IMR-90 (cell line): ENCODE results near the gene PDIA2. TPM values are rescaled to one million over a fixed set of nuclear protein-coding genes. Genes with fewer than 3 reads are reported as not detected.

Source experiments
- ATAC-seq: fragments of 200-7000 bp; cut with Tn5 transposase; 2 replicates; pipeline ENCODE4 v1.9.1; 2020; ENCODE audit warnings: low read depth, mild to moderate bottlenecking, moderate library complexity
- BruUV-seq: library from RNA; stranded (reverse); fragments of 400-500 nt; replicated peaks from 2 replicates; lab custom pipeline; 2021; lab: Mats Ljungman, UMichigan
- CTCF ChIA-PET: fragments of 300-600 bp; formaldehyde crosslinking; extraction: SDS; loops from one replicate; lab custom pipeline; 2021; ENCODE audit warnings: antibody characterized with exemption; lab: Yijun Ruan, JAX
- POLR2A ChIA-PET: fragments of 300-600 bp; sonication (Branson Sonifier 250); formaldehyde crosslinking; loops from one replicate; lab custom pipeline; 2022; ENCODE audit warnings: antibody characterized with exemption; ENCODE audit not compliant: unreplicated experiment; lab: Charles Lee
- DNase-seq: peaks from one replicate; pipeline ENCODE4 v3.0.0; 2013
- H2AFZ ChIP-seq: replicated peaks from 2 replicates; pipeline ENCODE3; 2013; ENCODE audit warnings: low read length, mild to moderate bottlenecking; ENCODE audit not compliant: poor library complexity
- H2AK5ac ChIP-seq: 2 replicates; pipeline ENCODE4 v1.6.1; 2013; ENCODE audit warnings: low read depth, low read length, inconsistent platforms
- H2AK9ac ChIP-seq: replicated peaks from 2 replicates; pipeline ENCODE3; 2013; ENCODE audit warnings: mild to moderate bottlenecking, low read depth, low read length, moderate library complexity; ENCODE audit not compliant: poor library complexity
- H2BK120ac ChIP-seq: 2 replicates; pipeline ENCODE4 v1.6.1; 2013; ENCODE audit warnings: low read depth, low read length, inconsistent platforms
- H2BK15ac ChIP-seq: 3 replicates; pipeline ENCODE4 v1.6.1; 2013; ENCODE audit warnings: low read depth, low read length, inconsistent platforms
- H2BK20ac ChIP-seq: 2 replicates; pipeline ENCODE4 v1.6.1; 2013; ENCODE audit warnings: low read depth, mild to moderate bottlenecking, inconsistent platforms, low read length, moderate library complexity
- H2BK5ac ChIP-seq: 2 replicates; pipeline ENCODE4 v1.6.1; 2013; ENCODE audit warnings: mild to moderate bottlenecking, low read depth, low read length, inconsistent platforms; ENCODE audit not compliant: poor library complexity, severe bottlenecking
- H3K14ac ChIP-seq: replicated peaks from 2 replicates; pipeline ENCODE4 v1.6.1; 2013; ENCODE audit warnings: low read depth, low read length, inconsistent platforms
- H3K18ac ChIP-seq: 2 replicates; pipeline ENCODE4 v1.6.1; 2013; ENCODE audit warnings: low read depth, low read length, control low read depth
- H3K23ac ChIP-seq: 2 replicates; pipeline ENCODE4 v1.6.1; 2013; ENCODE audit warnings: low read depth, low read length, inconsistent platforms
- H3K27ac ChIP-seq: 2 replicates; pipeline ENCODE4 v1.5.1; 2013; ENCODE audit warnings: mild to moderate bottlenecking, control low read depth, low read length; ENCODE audit not compliant: insufficient read depth
- H3K27me3 ChIP-seq: 2 replicates; pipeline ENCODE4 v1.6.1; 2013; ENCODE audit warnings: low read length; ENCODE audit not compliant: control insufficient read depth, insufficient read depth
- H3K36me3 ChIP-seq: 2 replicates; pipeline ENCODE4 v1.6.1; 2013; ENCODE audit warnings: low read length, mixed read lengths; ENCODE audit not compliant: control insufficient read depth, insufficient read depth
- H3K4ac ChIP-seq: 2 replicates; pipeline ENCODE4 v1.6.1; 2013; ENCODE audit warnings: low read depth, low read length, inconsistent platforms
- H3K4me1 ChIP-seq: 2 replicates; pipeline ENCODE4 v1.6.1; 2013; ENCODE audit warnings: low read length, mixed read lengths; ENCODE audit not compliant: control insufficient read depth, insufficient read depth
- H3K4me2 ChIP-seq: 2 replicates; pipeline ENCODE4 v1.6.1; 2013; ENCODE audit warnings: low read depth, mild to moderate bottlenecking, control low read depth, low read length, moderate library complexity
- H3K4me3 ChIP-seq: 2 replicates; pipeline ENCODE4 v1.5.1; 2013; ENCODE audit warnings: low read depth, mild to moderate bottlenecking, control low read depth, low read length, moderate library complexity; ENCODE audit not compliant: insufficient read depth
- H3K56ac ChIP-seq: 2 replicates; pipeline ENCODE4 v1.6.1; 2013; ENCODE audit warnings: low read length, inconsistent platforms; ENCODE audit not compliant: insufficient read depth; ENCODE audit errors: extremely low read depth
- H3K79me1 ChIP-seq, 2 experiments: 2 replicates each; pipeline ENCODE4 v1.6.1; 2013; ENCODE audit warnings: low read length in 2 of 2, inconsistent platforms in 1 of 2, low read depth in 1 of 2
- H3K9ac ChIP-seq: 2 replicates; pipeline ENCODE4 v1.6.1; 2013; ENCODE audit warnings: low read depth, low read length, control low read depth
- H3K9me1 ChIP-seq: 2 replicates; pipeline ENCODE4 v1.6.1; 2013; ENCODE audit warnings: low read length, inconsistent platforms; ENCODE audit not compliant: insufficient read depth
- H3K9me3 ChIP-seq: 2 replicates; pipeline ENCODE4 v1.6.1; 2013; ENCODE audit warnings: low read length; ENCODE audit not compliant: control insufficient read depth, insufficient read depth
- H4K20me1 ChIP-seq: 2 replicates; pipeline ENCODE4 v1.6.1; 2013; ENCODE audit warnings: low read length, inconsistent platforms; ENCODE audit not compliant: insufficient read depth
- H4K5ac ChIP-seq: 2 replicates; pipeline ENCODE4 v1.6.1; 2013; ENCODE audit warnings: mild to moderate bottlenecking, low read depth, low read length, control low read depth
- H4K8ac ChIP-seq, 2 experiments: 2 replicates each; pipeline ENCODE4 v1.6.1; 2013; ENCODE audit warnings: low read depth in 2 of 2, low read length in 2 of 2, control low read depth in 1 of 2, inconsistent platforms in 1 of 2
- H4K91ac ChIP-seq: 2 replicates; pipeline ENCODE4 v1.6.1; 2013; ENCODE audit warnings: low read depth, low read length, inconsistent platforms; ENCODE audit not compliant: insufficient read depth
- BHLHE40 ChIP-seq: fragments of 150-350 bp; IDR thresholded peaks from 2 replicates; pipeline ENCODE4 v1.6.1; 2016; ENCODE audit warnings: mild to moderate bottlenecking, low read depth, low read length
- MAZ ChIP-seq: IDR thresholded peaks from 2 replicates; pipeline ENCODE4 v1.6.1; 2012; ENCODE audit warnings: low read depth, mild to moderate bottlenecking, low read length, improper control_type of control experiment, moderate library complexity, borderline replicate concordance
- SMC3 ChIP-seq: fragments of 150-350 bp; IDR thresholded peaks from 2 replicates; pipeline ENCODE4 v1.6.1; 2016; ENCODE audit warnings: low read depth, mild to moderate bottlenecking, antibody characterized with exemption, low read length, moderate library complexity
- WGBS, 2 experiments: methylation state at CpG; one replicate each; pipeline versions ENCODE4 v1.1.5 to v1.1.7; 2013; ENCODE audit warnings: missing lambda C conversion rate in 2 of 2; ENCODE audit not compliant: insufficient read length in 1 of 2; ENCODE audit errors: extremely low coverage in 2 of 2; 5-methylcytosine and 5-hydroxymethylcytosine counted together
- dilution Hi-C: fragments of 300-500 bp; cut with HindIII; formaldehyde crosslinking; loops from one replicate; pipeline ENCODE4 v1.14.3; 2018; ENCODE audit warnings: low sequenced_read_pairs; ENCODE audit not compliant: unreplicated experiment
- in situ Hi-C: fragments of 300-500 bp; cut with MboI; formaldehyde crosslinking; loops from 3 replicates; pipeline ENCODE4 v1.14.3; 2019; ENCODE audit warnings: low sequenced_read_pairs, inconsistent platforms, mixed read lengths
- intact Hi-C: fragments of 100-400 bp; cut with micrococcal nuclease; formaldehyde crosslinking; loops from 2 replicates; pipeline ENCODE4 v1.10.0; 2022
- polyA plus RNA-seq, 3 experiments: library from polyadenylated mRNA; depleted of rRNA; stranded (reverse); fragments of >200 nt; gene quantifications; 2 replicates each; pipeline ENCODE4 v1.2.3, GENCODE V29; 2012; ENCODE audit warnings: low replicate concordance in 1 of 3
- total RNA-seq: library from RNA; depleted of rRNA; stranded (reverse); fragments of >200 nt; gene quantifications from 2 replicates; pipeline ENCODE4 v1.2.3, GENCODE V29; 2012

Gene PDIA2
- total and polyA plus RNA-seq, 2 of the 4 experiments (the other 2 are of a cell fraction) = 0.17 TPM; not detected in 1

DNA sequence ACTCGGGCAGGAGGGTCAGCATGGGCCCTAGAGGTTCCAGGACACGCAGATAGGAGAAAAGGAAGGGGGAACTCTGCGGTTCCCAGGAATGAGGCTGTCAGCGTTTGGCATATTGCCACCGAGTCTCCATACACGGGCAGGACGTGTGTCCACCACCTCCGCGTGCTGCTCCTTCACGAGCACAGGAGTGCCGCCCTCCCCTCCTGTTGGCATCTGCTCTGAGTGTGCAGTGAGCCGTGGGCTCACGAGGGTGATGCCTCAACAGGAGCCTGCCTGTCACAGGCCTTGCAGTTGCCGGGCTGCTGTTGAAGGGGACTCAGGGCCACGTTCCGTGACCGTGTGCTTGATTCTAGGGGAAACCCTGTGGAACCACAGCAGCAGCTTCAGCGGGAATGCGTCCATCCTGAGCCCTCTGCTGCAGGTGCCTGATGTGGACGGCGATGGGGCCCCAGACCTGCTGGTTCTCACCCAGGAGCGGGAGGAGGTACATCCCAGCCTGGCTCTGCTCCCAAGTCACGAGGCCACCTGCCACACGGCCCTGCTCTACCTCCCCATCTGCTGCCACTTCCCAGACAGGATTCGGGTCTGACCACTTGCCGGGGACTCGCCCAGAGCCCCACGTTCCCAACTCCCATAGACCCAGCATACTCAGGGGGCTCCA, 21.8 kb upstream of the PDIA2 start:
- Histone ChIP-seq H4K5ac (no peak overlapping the region), H3K4ac (no peak overlapping the region), H4K20me1 (no peaks in the 10 kb centered on the region), H2AK5ac (no peak overlapping the region), H4K8ac (no peak overlapping the region), H3K27me3 (no peaks in the 10 kb centered on the region), H3K56ac (no peak overlapping the region), H3K79me1 (no peaks in the 10 kb centered on the region), H2AK9ac (no peak overlapping the region), H3K4me3 (no peak overlapping the region), H2BK20ac (no peak overlapping the region), H3K36me3 (peaks cover 38% of the 10 kb centered on the region), H3K27ac (no peak overlapping the region), H3K9me1 (no peaks in the 10 kb centered on the region), H2BK15ac (no peak overlapping the region), H4K91ac (no peak overlapping the region), H3K14ac (no peak overlapping the region), H2BK5ac (no peak overlapping the region), H3K4me1 (no peaks in the 10 kb centered on the region), H3K9me3 (no peaks in the 10 kb centered on the region), H3K4me2 (no peak overlapping the region), H3K18ac (no peak overlapping the region), H3K9ac (no peak overlapping the region), H3K23ac (no peak overlapping the region), H2AFZ (no peak overlapping the region), H2BK120ac (no peak overlapping the region)
- TF ChIP-seq MAZ (no peak), SMC3 (no peak), BHLHE40 (no peak)
- 82% methylated on average over 18 of the region's 28 CpGs; no CpG with 5 or more reads in 1 of the 2 experiments for whole genome bisulfite sequencing, 2 experiments
- intact Hi-C loops = no loop called here
- in situ Hi-C loops = no loop called here
- ChIA-PET CTCF (no interaction called here), POLR2A (no interaction called here)
- DNase-seq (no peak), ATAC-seq (no peak)
- no TSS peak for BruUV-seq
- dilution Hi-C loops = no loop called here
